Inflammatory macrophage (primary cell): ENCODE measurements around the gene CES5A.
"Not testable (repeated sequence)": the region's sequence is repeated elsewhere in the genome, so short reads cannot be mapped to it uniquely, and the experiment has no call there.

Experiments
- DNase-seq, 2 donors: peaks; one replicate each; pipeline ENCODE4 v3.0.0-alpha.2; 2020 to 2022
- total RNA-seq, 18 experiments: gene quantifications; one replicate each; lab custom pipeline; 2026; ENCODE audit warnings: mixed read lengths in 6 of 18, inconsistent platforms in 2 of 18; lab: John Stamatoyannopoulos, UW

CES5A gene, protein sequence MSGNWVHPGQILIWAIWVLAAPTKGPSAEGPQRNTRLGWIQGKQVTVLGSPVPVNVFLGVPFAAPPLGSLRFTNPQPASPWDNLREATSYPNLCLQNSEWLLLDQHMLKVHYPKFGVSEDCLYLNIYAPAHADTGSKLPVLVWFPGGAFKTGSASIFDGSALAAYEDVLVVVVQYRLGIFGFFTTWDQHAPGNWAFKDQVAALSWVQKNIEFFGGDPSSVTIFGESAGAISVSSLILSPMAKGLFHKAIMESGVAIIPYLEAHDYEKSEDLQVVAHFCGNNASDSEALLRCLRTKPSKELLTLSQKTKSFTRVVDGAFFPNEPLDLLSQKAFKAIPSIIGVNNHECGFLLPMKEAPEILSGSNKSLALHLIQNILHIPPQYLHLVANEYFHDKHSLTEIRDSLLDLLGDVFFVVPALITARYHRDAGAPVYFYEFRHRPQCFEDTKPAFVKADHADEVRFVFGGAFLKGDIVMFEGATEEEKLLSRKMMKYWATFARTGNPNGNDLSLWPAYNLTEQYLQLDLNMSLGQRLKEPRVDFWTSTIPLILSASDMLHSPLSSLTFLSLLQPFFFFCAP
- 0 to 0.10 (median 0) reads per million in 18 experiments for total RNA-seq

GRCh38 chr16:55875273-55875672 is at the start of gene CES5A:
Gene CES5A, minus strand, starts transcription at chr16:55875373. Its CDS starts 152 bp downstream, at chr16:55875221.
- no peak for DNase-seq

DNA sequence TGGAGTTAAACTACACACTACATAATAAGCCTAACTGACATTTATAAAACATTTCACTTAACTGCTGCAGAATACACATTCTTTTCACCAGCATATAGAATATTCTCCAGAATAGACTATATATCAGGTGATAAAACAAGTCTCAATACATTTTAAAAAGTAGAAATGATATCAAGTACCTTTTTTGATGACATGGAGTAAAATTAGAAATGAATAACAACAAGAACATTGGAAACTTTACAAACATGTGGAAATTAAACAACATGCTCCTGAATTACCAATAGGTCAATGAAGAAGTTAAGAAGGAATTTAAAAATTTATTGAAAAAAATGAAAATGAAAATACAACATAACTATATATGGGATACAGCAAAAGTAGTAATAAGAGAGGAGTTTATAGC is 47.5 kb upstream of the CES5A start:
- DNase-seq = no peak

GRCh38 chr16:55917373-55918160 is 42.4 kb upstream of the CES5A start:
- DNase-seq = no peak

- no peak for DNase-seq
Observed at GRCh38 chr16:55915096-55915827, 40.1 kb upstream of the CES5A start.

DNA sequence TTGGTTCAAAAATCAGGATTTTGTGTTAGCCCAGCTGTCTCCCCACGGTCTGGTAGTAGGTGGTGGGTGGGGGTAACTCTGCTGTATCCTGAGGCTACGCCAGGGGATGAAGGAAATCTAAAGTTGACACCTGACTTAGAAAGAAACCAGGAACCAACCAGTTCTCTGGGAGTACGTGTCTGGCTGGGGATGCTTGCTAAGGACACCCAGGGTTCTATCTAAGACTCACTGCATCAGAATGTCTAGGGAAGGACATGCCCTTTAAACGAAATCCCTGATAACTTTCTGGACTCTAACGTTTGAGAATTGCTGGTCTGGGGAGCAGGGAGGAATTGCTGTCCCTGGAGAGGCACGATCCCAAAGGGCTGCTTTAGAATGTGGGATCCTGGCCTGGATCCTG is 39.2 kb upstream of the CES5A start:
- no peak for DNase-seq

DNA sequence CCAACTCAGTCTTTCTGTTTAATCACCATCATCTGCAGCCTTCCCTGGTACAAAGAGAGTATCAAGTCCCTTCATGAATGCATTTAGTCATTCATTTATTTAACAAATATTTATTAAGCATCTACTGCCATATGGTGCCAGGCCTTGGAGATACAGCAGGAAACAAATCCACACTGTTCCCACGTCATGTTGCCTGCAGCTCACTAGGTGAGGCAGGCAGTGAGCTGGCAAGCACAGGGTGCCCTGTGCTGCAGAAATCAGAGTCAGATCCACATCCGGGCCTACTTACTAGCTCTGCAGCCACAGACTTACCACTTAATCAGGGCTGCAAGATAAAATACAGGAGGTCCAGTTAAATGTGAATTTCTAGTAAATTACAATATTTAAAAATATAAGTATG is 38.5 kb upstream of the CES5A start:
- DNase-seq = no peak

- not testable (repeated sequence) for DNase-seq
Observed at GRCh38 chr16:55913121-55913520, 37.9 kb upstream of the CES5A start.

DNA sequence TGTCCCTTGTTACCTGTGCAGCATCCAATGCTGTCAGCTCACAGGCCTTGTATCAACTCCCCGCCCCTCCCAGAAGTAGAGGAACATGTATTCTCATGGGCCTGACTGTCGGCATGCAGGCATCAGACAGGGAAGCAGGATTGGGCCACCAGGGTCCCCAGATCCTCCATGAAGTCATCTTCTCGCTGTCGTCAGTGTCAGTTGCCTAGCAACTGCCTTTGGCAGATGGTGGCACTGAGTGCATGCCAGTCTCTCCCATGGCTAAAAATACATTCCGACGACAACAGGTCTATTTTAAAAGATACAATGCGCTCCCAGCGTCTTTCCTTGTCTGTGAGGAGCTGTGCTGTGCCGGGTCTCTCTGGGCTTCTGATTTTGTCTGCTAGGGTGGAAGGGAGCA is 36.8 kb upstream of the CES5A start:
- no peak for DNase-seq

DNA sequence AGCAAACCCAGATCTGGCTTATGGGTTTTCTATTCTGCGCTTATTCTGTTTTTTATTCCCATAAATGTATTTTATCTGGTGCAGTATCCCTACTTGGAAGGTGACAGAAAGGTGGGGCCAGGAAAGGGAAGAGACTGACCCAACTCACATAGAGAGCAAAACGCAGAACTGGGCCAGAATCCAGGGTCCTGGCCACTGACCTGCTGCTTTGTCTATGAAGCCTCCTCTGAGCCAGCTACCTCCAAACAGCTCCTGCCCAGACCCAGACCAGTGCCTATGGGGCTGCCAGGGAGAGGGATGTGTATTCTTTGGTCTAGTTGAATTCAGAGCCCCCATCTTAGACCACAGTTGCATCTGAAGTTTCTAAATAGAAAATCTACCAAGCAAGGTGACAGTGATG is 36.4 kb upstream of the CES5A start:
- no peak for DNase-seq

DNA sequence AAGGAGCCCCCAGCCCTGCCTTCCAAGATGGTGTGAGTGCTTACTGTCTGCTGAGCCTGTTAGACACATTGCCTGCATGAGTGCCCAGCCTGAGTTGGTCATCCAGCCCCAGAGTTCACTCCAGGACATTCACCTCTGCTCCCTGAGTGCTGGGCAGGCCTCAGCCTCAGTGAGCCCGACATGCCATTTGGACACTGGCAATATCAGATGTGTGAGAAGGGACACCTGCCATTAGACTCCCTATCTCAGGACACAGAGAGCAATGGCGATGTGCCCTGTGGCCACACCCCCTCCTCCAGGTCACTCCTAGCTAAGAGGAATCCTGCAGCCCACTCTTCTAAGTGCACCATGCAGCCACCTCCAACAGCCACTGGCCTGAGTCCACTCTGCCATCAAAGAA is 34.7 kb upstream of the CES5A start:
- DNase-seq = no peak

- DNase-seq = no peak
Observed at GRCh38 chr16:55908641-55909040, 33.5 kb upstream of the CES5A start.

DNA sequence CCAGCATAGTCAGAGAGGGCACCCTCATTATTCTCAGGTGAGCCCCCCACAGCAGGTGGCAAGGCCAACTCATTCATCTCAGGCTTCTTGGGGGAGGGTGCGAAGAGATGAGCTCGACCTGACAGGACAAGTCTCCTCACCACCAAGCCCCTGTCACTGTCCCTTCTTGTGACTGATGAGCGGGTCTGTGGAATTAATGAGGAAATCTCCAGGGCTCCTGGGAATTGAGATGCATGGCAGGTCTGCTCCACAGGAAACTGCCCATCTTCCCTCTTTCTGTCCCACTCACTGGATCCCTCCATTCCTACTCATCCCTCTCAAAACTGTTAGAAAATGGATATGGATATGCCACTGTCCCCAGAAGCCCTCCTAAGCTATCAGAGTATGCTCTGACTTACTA is 32.5 kb upstream of the CES5A start:
- no peak for DNase-seq

- DNase-seq = no peak
Observed at GRCh38 chr16:55906123-55906522, 30.9 kb upstream of the CES5A start.

- DNase-seq = no peak
Observed at GRCh38 chr16:55905651-55906050, 30.5 kb upstream of the CES5A start.

- DNase-seq = no peak
Observed at GRCh38 chr16:55901566-55902217, 26.5 kb upstream of the CES5A start.

GRCh38 chr16:55900616-55901393 is 25.6 kb upstream of the CES5A start:
- DNase-seq = no peak

- DNase-seq = no peak
Observed at GRCh38 chr16:55899857-55900256, 24.7 kb upstream of the CES5A start.

DNA sequence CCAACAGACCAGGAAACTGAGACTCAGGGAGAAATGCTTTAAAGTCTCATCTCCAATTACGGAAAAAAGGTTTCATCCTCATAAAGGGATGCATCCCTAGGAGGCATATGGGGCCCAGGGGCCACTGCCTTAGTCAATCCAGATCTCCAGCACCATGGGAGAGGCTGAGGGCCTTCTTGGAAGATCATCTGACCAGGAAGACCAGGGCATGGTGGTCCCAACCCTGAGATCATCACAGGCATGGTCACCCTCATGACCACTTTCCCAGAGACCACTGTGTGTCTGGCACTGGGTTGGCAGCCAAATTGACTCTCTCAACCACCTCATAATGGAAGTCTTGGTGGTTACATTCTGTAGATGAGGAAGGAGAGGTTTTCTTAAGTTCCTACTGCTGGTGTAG is 23.4 kb upstream of the CES5A start:
- no peak for DNase-seq

DNA sequence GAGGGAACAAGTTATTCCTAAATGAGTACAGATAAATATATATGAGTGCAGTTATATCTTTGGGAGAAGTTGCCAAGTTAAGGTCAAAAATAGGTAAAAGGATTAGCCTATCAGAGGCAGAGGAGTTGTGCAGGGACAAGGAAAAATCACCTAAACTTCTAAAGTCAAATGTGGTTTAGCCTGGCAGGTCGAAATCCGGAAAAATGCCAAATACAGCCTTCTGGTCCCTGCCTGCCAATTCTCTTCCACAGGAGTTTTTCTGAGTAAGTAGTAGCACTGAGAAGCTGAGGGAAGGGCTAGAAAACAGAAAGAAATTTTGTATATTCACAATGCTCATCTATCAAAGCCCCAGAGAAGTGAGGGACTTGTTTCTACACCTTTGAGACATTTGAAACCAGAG is 17.6 kb upstream of the CES5A start:
- DNase-seq = no peak

- DNase-seq = no peak
Observed at GRCh38 chr16:55889518-55889917, 14.3 kb upstream of the CES5A start.

- no peak for DNase-seq
Observed at GRCh38 chr16:55888546-55888945, 13.4 kb upstream of the CES5A start.

DNA sequence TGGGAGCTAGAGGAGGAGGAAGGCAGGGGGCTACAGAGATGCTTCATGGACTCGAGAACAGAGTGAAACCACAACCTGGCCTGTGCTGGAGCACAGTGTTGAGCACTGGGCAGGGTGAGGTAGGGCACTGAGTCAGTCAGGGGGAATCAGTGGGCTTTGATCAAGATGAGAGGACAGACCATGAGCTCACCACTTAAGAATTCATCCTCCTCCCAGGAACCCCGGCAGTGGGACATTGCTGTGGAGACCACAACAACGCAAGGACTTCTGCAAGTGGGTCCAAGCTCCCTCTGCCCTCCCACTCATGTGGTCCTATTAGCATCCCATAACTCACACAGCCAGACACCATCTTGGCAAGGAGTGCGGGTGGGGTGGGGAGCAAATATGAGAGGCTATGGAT is 1.7 kb upstream of the CES5A start:
- DNase-seq = no peak
